Fibroblast of the conjunctiva (primary cell): ENCODE data around the gene GPD2.
"Not testable (repeated sequence)": the region's sequence is repeated elsewhere in the genome, so short reads cannot be mapped to it uniquely, and the experiment has no call there.

ENCODE experiments used
- DNase-seq: peaks from one replicate; pipeline ENCODE4 v3.0.0-alpha.2; 2010; ENCODE audit warnings: low read depth

The GPD2 gene

DNA sequence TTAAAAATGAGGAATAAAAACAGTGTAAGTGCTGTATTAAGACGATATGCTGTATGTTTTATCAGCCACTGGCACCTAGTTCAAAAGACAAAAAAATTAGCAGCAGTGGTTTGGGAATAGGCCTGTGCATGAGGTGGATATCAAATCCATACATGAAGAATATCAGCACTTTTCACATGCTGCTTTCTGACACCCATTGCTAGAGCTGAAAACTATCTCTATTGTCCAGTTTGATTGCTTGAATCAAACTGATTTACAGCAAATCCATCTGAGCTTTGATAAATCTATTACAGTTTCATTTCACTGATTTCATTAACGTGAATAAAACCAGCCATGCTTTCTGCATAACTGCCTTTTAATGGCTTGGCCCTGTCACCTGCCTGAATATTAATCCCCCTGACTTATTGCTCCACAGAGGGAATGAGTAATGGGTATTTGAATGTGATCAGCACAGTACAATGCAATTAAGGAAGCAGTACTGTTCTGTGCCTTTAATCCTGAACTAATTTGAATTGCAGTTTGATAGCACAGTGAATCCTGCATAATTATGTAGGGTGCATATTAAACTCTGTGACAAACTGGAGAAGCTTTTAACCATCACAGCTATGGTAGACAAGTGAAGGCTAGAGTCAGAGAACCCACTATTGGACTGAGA is 154.0 kb downstream of the GPD2 start:
- DNase-seq, result no peak

DNA sequence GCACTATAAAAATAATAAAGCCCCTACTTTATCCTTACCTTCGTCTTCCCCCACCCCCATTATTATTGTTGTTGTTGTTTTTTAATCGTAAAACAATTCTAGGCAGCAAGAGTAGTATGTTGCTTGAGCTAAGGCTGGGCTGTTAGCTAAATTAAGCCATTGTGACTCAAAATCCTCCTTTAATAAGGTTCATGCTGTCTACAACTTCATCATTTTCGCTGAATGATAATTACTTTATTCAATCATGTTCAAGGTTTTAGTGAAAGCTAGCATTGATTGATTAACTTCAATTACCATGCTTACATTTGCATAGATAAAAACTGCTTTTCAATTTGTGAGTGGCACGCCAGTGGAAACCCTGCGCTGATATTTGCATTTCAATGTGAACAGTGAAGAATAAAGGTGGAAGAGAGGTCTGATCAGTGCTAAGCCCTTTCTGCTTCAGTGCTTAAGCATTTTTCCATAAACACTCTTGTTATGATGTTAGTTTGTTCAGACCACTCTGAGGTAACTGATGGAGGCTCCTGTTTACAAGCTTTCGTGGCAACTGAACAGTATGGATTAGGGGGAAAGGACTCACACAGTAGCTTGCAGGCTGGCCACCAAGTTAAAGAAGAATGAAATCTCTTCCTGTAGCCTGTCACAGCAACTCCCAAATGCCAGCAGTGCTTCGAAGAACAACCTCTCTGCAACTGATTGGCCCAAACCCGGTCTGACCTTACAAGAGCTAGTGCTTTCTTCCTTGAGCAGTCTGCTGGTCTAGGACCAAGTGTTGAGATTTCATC is 156.8 kb downstream of the GPD2 start:
- no peak for DNase-seq

DNA sequence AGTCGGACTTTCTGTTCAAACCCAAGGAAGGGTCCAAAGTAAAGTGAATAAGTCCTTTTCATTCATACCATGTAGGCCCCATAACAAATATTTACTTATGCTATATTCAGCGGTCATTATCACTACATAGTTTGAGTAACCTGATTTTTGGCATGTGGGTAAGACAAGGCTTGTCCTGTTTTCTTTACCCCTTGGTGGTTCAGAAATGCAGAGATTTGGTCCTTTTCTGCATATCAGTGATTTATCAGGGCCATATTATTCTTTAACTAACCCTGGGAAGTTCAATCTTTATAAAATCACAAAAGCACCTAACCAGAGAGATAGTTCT is 157.4 kb downstream of the GPD2 start:
- DNase-seq, result no peak

DNA sequence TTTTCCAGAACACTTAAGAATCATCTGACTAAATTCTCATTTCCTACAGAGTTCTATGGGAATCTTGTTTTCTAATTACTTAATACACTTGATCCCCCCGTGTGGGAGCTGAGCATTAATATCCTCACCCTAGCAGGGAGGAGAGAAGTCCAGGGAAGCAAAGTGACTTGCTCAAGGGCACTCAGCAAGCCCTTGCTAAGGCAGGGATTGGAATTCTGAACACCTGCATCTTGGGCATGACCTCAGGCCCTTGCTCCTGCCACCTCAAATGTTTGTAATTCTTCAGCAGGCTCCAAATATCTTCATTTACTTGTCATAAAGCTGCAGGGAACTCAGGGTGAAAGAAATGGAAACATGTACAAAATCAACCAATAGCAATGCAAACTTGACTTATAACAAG is 162.4 kb downstream of the GPD2 start:
- DNase-seq, result no peak

DNA sequence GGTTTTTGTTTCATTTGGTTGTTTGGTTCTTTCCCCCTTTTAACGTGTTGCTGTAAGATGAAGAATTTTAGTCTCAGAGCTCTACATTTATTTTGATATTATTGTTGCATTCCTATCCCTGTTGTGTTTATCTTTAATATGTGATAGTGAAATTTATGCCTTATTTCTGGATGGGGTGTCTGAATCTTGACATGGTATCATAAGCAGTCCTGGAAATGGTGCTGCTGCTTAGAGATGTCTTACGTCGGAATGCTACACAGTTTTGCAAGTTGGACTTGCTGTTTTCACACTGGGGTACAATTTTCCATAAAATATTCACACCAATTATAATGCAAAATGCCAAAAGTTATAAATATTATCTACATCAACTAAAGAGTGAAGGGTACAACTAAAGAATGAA is 164.0 kb downstream of the GPD2 start:
- no peak for DNase-seq

DNA sequence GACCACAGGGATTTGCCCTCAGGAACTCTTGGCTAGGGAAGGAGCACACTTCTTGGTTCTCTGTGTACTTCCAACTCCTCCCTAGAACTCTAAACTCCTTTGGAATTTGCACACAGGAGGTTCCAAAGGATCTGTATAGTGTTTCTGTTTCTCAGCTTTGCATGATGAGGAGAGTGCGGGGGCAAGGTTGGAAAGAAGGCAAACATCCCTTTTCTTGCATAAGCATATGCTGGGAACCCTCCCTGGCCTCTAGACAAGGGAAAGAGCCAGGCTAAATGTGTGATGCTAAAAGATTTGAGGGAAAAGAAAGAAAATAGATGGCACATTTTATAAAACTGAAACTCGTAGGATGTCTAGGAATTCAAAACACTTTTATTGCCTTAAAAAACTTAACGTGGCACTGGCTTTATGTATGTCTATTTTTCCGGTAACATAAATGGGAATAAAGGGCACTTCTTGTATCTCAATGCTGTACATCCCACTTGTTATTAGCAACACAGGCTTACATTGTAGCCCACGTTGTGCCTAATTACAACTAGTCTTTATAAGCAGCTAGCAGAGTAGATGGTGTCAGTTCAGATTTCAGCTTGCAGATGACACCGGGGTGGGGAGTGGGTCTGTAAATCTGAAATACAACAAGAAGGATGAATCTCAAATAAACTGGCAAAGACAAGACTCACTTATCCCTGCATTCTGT is 165.8 kb downstream of the GPD2 start:
- no peak for DNase-seq

DNA sequence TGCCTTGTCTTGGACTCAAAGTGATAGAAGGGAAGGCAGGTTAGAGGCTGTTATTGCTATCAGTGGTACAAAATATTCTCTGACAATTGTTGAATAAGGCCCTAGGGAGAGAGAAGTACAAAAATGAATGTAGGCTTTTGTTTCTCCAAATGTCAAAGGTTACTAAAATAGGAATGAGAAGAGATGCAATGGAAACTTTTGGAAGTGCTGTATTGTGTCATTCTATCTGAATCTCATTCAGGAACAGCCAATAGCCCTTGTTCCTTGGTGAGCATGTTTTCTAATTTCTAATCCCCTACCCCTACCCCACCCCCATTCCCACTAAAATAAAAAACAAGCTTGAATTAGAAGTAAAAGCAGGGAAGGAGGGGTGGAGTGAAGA is 166.4 kb downstream of the GPD2 start:
- DNase-seq, result no peak

DNA sequence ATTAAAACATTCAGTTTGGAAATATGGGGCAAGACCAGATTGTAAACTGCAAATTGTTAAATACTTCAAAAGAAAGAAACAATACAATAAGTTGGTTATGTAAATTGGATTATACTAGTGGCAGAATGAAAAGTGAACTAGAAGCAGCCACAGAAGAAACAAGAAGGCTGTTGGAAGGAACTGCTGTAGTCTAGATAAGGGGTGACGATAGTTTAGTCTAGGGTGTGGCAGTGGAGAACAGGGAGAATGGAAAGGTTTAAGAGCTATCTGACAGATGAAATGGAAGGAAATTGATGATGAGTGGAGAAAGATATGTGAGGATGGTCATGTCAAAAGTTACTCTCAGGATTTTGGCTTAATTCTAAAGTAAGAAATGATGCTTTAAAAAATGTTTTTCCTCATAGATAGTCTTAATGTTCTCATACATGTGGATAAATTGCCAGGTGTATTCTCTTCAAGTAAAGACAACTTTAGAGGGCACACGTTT is 179.7 kb downstream of the GPD2 start:
- no peak for DNase-seq

DNA sequence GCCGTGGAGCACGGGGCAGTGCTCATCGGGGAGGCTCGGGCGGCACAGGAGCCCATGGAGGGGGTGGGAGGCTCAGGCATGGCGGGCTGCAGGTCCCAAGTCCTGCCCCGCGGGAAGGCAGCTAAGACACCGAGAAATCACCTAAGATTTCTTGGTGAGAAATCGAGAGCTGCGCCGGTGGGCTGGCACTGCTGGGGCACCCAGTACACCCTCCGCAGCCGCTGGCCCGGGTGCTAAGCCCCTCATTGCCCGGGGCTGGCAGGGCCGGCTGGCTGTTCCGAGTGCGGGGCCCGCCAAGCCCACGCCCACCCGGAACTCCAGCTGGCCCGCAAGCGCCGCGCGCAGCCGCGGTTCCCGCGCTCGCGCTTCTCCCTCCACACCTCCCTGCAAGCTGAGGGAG is 181.9 kb downstream of the GPD2 start:
- not testable (repeated sequence) for DNase-seq

DNA sequence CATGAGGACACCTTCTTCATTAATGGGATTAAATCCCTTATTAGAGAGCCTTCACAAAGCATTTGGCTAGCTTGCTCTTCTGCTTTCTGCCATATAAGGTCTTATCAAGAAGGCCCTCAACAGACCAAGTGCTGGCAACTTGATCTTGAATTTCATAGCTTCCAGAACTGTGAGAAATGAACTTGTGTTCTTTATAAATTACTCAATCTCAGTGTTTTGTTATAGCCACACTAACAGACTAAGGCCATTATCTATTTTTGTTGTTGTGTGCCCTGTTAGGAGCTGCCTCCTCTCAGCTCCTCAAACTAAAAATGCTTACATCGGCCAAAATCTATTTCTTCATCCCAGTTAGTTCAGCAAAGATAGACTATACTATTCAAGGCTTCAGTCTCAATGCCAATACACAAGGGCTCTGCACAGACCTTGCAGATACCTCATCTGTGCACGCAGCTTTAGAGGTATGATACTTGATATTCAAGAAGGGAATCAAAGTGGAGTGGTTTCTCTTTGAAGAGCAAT is 182.9 kb downstream of the GPD2 start:
- DNase-seq, result no peak

DNA sequence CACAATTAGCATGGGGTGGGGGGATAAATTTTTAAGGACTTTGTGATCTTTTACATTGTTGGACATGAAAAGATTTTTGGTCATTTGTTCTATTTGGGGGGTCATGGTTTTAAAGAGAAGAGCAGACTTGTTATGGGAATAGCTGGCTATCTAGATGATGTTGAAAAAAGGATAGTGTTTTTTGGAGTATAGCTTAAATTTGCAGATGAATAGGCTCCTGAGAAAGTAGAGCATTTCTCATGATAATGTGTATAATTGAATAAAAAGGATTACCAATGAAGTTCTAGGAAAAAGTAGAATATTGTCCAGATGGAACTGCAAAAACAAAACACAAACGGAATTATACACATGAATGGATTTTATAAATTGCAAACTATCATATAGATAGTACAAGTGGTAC is 186.3 kb downstream of the GPD2 start:
- DNase-seq, result no peak

DNA sequence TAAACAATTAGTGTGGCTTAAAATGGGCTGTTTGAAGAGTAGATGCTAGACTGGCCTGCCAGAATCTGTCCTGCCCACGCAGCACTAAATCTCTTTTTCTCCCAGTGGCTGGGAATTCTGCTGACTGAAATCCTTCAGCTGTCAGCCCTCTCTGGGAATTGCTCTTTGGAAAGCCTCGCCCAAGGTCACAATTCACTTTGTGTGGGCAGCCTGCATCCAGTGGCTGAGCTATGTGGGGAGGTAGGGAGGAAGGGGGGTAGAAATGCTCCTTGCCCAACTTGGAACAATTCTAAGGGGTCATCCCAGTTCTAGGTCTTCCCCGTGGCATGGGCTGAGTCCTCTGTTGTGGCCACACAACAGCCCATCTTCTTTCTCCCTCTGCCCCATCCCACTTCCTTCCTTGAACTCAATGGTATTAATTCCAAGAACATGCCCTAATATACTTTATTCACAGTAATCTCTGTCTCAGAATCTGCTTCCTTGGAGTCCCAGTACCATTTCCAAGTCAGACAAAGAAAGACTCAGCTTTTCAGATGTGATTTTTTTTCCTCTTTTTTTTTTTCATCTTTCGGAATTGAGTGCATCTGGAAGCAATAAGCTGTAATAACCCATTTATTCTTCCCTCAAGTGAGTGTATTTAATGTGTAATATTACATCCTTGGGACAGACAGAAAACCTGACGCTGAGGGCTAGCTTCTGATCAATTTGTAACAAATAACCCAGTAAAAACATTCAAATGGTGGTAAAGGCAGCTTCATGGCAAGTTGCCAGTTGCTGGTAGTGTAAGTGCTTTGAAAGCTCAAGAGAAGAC is 189.4 kb downstream of the GPD2 start:
- DNase-seq, result no peak

DNA sequence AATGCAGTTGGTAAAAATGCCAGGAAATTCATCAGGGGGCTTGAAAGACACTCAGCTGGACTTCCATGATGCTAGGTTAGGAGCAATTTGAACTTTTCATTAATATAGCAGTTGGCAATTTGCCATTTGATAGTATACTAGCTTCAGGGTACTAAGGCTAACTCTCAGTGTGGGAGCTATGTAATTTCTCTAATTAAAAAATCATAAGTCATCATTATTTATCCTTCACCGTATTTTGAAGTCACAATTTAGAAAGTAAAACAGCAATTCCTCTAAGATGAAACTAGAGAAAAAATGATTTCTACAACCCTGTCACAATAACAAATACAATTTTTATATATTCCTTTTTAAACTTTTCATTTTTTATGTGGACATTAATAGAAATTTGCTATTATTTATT is 190.8 kb downstream of the GPD2 start:
- DNase-seq, result no peak

DNA sequence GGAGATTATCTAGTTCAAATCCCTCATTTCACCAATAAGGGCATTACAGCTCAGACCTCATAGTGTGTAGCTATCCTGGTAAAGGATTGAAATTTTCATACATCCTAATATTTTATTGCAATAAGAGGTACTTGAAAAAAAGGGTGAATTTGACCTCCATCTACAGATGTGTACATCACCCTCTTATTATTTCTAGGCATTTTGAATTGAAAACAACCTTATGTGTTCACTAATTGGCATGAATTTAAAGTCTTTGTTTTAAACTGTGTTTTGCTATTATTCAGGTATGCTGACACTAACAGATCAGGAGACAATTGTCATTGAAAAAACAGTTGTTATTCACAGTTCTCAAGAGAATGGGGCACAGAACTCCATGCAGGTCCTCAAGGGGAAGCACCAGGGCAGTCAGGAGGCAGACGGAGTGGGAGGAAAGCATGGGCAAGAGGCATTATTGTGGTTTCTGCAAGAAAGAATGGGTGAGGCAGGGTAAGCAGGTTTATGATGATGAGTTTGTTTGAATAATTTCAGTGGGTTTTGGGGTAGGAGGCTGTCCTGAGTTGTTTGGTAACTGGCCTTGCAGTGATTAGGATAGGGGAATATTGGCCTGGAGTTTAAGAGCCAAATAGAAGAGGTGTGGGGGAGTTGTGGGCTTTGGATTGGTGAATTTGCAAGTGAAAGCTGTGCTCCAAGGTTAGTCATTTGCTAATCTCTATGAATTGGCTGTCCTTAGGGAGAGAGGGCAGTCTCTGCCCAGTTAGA is 194.6 kb downstream of the GPD2 start:
- DNase-seq, result no peak

DNA sequence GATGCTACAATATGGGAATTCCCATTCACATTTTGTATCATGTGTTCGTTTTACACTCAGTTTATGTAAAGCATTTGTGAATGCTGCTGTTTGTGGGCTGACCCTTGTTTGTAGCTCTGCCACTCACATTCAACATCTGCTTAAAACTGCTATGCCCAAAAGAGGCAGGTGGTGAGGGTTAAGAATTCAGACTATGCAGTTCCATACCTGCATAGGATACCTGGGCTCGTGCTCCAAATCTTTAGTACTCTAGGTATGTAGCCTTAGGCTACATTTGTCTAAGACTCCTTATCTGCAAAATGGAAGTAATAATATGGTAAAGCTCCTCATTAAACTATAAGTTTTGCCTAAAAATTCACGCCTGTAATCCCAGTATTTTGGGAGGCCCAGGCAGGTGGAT is 199.5 kb downstream of the GPD2 start:
- DNase-seq, result no peak
